CD8-positive, alpha-beta memory T cell (primary cell): Measurements from ENCODE around the gene KRABD2.
A peak's percentile ranks its signal among the peaks of the same experiment; 100 is the strongest.

Source experiments
- CTCF ChIA-PET: fragments of 350-600 bp; sonication (Branson Sonifier 250); formaldehyde crosslinking; loops from one replicate; lab custom pipeline; 2021; ENCODE audit warnings: antibody characterized with exemption; lab: Charles Lee
- POLR2A ChIA-PET: fragments of 350-600 bp; sonication (Branson Sonifier 250); formaldehyde crosslinking; loops from one replicate; lab custom pipeline; 2021; ENCODE audit warnings: antibody characterized with exemption; lab: Charles Lee
- DNase-seq, 5 donors: peaks; one replicate each; pipeline versions ENCODE4 v3.0.0 to v3.0.0-alpha.2; 2020 to 2022; ENCODE audit warnings: mixed read lengths in 1 of 5
- H3K27ac ChIP-seq: one replicate; pipeline ENCODE4 v1.7.0; 2013; ENCODE audit warnings: low read depth, mild to moderate bottlenecking, low read length, moderate library complexity
- H3K27me3 ChIP-seq: 2 replicates; pipeline ENCODE4 v1.7.0; 2013; ENCODE audit warnings: low read length, mild to moderate bottlenecking; ENCODE audit not compliant: insufficient read depth, poor library complexity, severe bottlenecking
- H3K36me3 ChIP-seq: 2 replicates; pipeline ENCODE4 v1.7.0; 2013; ENCODE audit warnings: mild to moderate bottlenecking, low read length, moderate library complexity; ENCODE audit not compliant: insufficient read depth
- H3K4me1 ChIP-seq: 2 replicates; pipeline ENCODE4 v1.7.0; 2013; ENCODE audit warnings: mild to moderate bottlenecking, low read length, moderate library complexity; ENCODE audit not compliant: insufficient read depth
- H3K4me3 ChIP-seq: 2 replicates; pipeline ENCODE4 v1.7.0; 2013; ENCODE audit warnings: mild to moderate bottlenecking, low read length
- H3K9me3 ChIP-seq: 2 replicates; pipeline ENCODE4 v1.7.0; 2013; ENCODE audit warnings: mild to moderate bottlenecking, low read length
- H3K27ac Mint-ChIP-seq, 8 donors: one replicate each; pipeline ENCODE4 v1.8.0; 2020 to 2021; ENCODE audit warnings: mixed read lengths in 8 of 8, mild to moderate bottlenecking in 6 of 8, inconsistent platforms in 3 of 8, moderate library complexity in 3 of 8
- H3K27me3 Mint-ChIP-seq, 2 donors: one replicate each; pipeline ENCODE4 v1.8.0; 2020 to 2021; ENCODE audit warnings: mixed read lengths in 2 of 2, mild to moderate bottlenecking in 1 of 2, moderate library complexity in 1 of 2
- H3K36me3 Mint-ChIP-seq, 3 donors: one replicate each; pipeline ENCODE4 v1.8.0; 2020 to 2021; ENCODE audit warnings: mixed read lengths in 3 of 3, inconsistent platforms in 1 of 3, mild to moderate bottlenecking in 1 of 3
- H3K4me1 Mint-ChIP-seq, 3 donors: one replicate each; pipeline ENCODE4 v1.8.0; 2020 to 2021; ENCODE audit warnings: mixed read lengths in 3 of 3, inconsistent platforms in 1 of 3, mild to moderate bottlenecking in 1 of 3
- H3K4me3 Mint-ChIP-seq, 7 donors: one replicate each; pipeline ENCODE4 v1.8.0; 2020 to 2021; ENCODE audit warnings: mixed read lengths in 7 of 7, mild to moderate bottlenecking in 6 of 7, moderate library complexity in 4 of 7, inconsistent platforms in 2 of 7
- H3K9me3 Mint-ChIP-seq, 5 donors: one replicate each; pipeline ENCODE4 v1.8.0; 2020 to 2022; ENCODE audit warnings: mixed read lengths in 5 of 5, mild to moderate bottlenecking in 3 of 5, moderate library complexity in 2 of 5, inconsistent platforms in 1 of 5

Gene KRABD2

DNA sequence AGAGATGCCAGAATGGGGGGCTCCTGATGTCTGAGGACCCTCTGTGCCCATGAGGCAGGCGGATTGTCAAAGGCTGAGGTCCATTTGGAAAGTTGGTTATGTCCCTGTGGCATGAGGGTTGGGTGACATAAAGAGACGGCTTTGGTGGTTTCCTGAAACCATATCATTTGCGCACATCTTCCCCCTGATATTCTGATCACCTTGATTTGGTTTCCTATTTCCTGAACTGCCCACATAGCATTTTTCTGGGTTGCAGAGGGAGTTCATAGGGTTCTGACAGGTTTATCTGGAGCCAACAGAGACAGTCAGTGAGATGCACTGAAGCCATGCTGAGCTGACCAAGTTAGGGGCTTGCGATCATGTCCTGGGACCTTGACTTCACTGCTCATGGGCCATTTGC lies 36.8 kb upstream of the KRABD2 start:
- ChIA-PET CTCF (interaction anchor here (1.2 to 2.2 kb wide), 2 partner anchors 30 to 332 kb away, joined by 3 to 7 read pairs; no protein-coding TSS in a partner anchor), POLR2A (interaction anchor here (0.6 kb wide), 1 partner anchor 370 kb away, joined by 12 read pairs; no protein-coding TSS in a partner anchor)
- Histone ChIP-seq H3K27me3 (no peaks in the 10 kb centered on the region), H3K27ac (no peak overlapping the region), H3K4me1 (peaks cover 13% of the 10 kb centered on the region), H3K36me3 (no peaks in the 10 kb centered on the region), H3K9me3 (no peaks in the 10 kb centered on the region), H3K4me3 (no peak overlapping the region)
- DNase-seq = no peak
- Mint-ChIP-seq H3K27me3 (peaks cover 2 to 29% of the 10 kb centered on the region in 2 donors), H3K9me3 (no peaks in the 10 kb centered on the region), H3K36me3 (no peaks in the 10 kb centered on the region), H3K27ac (peak overlapping the region in 2 of 8 donors; percentile 26 to 29), H3K4me3 (no peak overlapping the region), H3K4me1 (peaks cover 9 to 19% (median 17%) of the 10 kb centered on the region in 3 donors)

DNA sequence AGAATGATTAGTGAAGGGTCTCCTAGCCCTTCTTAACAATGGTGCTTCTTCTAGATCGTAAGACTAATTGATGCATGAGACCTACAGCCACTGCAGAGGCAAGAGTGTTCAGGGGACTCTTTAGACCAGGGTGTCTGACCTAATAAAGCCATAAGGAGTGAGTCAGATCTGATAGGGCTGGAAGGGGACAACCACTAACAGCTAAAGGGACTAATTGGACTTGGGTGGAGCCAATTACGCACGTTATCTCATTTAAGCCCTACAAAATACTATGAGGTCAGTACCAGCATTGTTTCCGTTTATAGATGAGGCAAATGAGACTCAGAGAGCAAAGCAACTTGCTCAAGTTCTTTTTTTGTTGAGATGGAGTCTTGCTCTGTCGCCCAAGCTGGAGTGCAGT lies 35.6 kb upstream of the KRABD2 start:
- peaks cover 13% of the 10 kb centered on the region for H3K4me1 ChIP-seq
- ChIA-PET CTCF (interaction anchor here (2.2 kb wide), 1 partner anchor 333 kb away, joined by 7 read pairs; no protein-coding TSS in a partner anchor), POLR2A (no interaction called here)
- no peaks in the 10 kb centered on the region for H3K9me3 ChIP-seq
- Mint-ChIP-seq H3K4me1 (peaks cover 9 to 19% (median 17%) of the 10 kb centered on the region in 3 donors), H3K27me3 (peaks cover 2 to 20% of the 10 kb centered on the region in 2 donors), H3K27ac (no peak overlapping the region), H3K9me3 (no peaks in the 10 kb centered on the region), H3K36me3 (no peaks in the 10 kb centered on the region), H3K4me3 (no peak overlapping the region)
- no peaks in the 10 kb centered on the region for H3K36me3 ChIP-seq
- no peak overlapping the region for H3K4me3 ChIP-seq
- no peak overlapping the region for H3K27ac ChIP-seq
- H3K27me3 ChIP-seq = no peaks in the 10 kb centered on the region
- no peak for DNase-seq

DNA sequence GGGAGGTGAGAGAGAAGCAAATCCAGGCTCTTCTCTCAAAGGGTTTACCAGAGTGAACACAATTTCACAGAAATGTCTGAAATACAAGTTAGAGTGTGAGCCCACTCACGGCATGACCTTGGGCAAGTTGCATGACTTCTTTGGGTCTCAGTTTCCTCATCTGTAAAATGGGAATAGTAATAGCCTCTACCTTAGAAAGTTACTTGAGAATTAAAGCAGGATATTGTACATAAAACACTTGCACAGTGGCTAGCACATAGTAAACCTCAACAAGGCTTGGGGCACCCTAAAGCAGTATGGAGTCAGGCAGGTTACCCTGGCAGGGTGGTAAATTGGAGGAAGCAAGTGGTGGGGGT lies 34.4 kb upstream of the KRABD2 start:
- Histone ChIP-seq H3K27me3 (no peaks in the 10 kb centered on the region), H3K4me3 (no peak overlapping the region), H3K36me3 (no peaks in the 10 kb centered on the region), H3K4me1 (peaks cover 13% of the 10 kb centered on the region), H3K9me3 (no peaks in the 10 kb centered on the region), H3K27ac (no peak overlapping the region)
- H3K27ac Mint-ChIP-seq = no peak overlapping the region
- H3K27me3 Mint-ChIP-seq = peaks cover 4 to 13% of the 10 kb centered on the region in 2 donors
- no peaks in the 10 kb centered on the region for H3K9me3 Mint-ChIP-seq
- no peaks in the 10 kb centered on the region for H3K36me3 Mint-ChIP-seq
- CTCF ChIA-PET = interaction anchor here (0.7 to 3.1 kb wide), 9 partner anchors 16 to 339 kb away, joined by 3 to 16 read pairs (median 5); no protein-coding TSS in a partner anchor
- POLR2A ChIA-PET = no interaction called here
- H3K4me3 Mint-ChIP-seq = no peak overlapping the region
- DNase-seq = no peak
- peaks cover 9 to 19% (median 17%) of the 10 kb centered on the region in 3 donors for H3K4me1 Mint-ChIP-seq

GRCh38 chr17:8409966-8410882 lies 33.7 kb upstream of the KRABD2 start:
- Histone ChIP-seq H3K4me3 (no peak overlapping the region), H3K4me1 (peaks cover 13% of the 10 kb centered on the region), H3K27ac (no peak overlapping the region), H3K9me3 (no peaks in the 10 kb centered on the region), H3K27me3 (no peaks in the 10 kb centered on the region), H3K36me3 (no peaks in the 10 kb centered on the region)
- no peaks in the 10 kb centered on the region for H3K36me3 Mint-ChIP-seq
- DNase-seq = peak; percentile 61 to 82 (median 76)
- CTCF ChIA-PET = interaction anchor here (0.8 to 3.1 kb wide), 15 partner anchors 10 to 593 kb away, joined by 3 to 16 read pairs (median 4); partner anchors contain the start of gene NDEL1
- peaks cover 4 to 15% of the 10 kb centered on the region in 2 donors for H3K27me3 Mint-ChIP-seq
- H3K9me3 Mint-ChIP-seq = no peaks in the 10 kb centered on the region
- H3K27ac Mint-ChIP-seq = peak overlapping the region in 1 of 8 donors; percentile 3
- POLR2A ChIA-PET = no interaction called here
- peak overlapping the region in 1 of 7 donors; percentile 8 for H3K4me3 Mint-ChIP-seq
- peaks cover 9 to 19% (median 17%) of the 10 kb centered on the region in 3 donors for H3K4me1 Mint-ChIP-seq

GRCh38 chr17:8408371-8408770 lies 31.9 kb upstream of the KRABD2 start:
- H3K27me3 ChIP-seq = no peaks in the 10 kb centered on the region
- H3K27ac ChIP-seq = no peak overlapping the region
- no peaks in the 10 kb centered on the region for H3K9me3 ChIP-seq
- peaks cover 10% of the 10 kb centered on the region for H3K4me1 ChIP-seq
- H3K9me3 Mint-ChIP-seq = no peaks in the 10 kb centered on the region
- no peak overlapping the region for H3K4me3 Mint-ChIP-seq
- POLR2A ChIA-PET = no interaction called here
- no peaks in the 10 kb centered on the region for H3K36me3 ChIP-seq
- no peak overlapping the region for H3K27ac Mint-ChIP-seq
- CTCF ChIA-PET = interaction anchor here (0.7 to 3.1 kb wide), 2 partner anchors 13 to 338 kb away, joined by 3 to 16 read pairs; no protein-coding TSS in a partner anchor
- peaks cover 2 to 19% of the 10 kb centered on the region in 2 donors for H3K27me3 Mint-ChIP-seq
- no peaks in the 10 kb centered on the region for H3K36me3 Mint-ChIP-seq
- H3K4me3 ChIP-seq = no peak overlapping the region
- no peak for DNase-seq
- peaks cover 6 to 16% (median 13%) of the 10 kb centered on the region in 3 donors for H3K4me1 Mint-ChIP-seq

- Mint-ChIP-seq H3K27me3 (peaks cover 7 to 37% of the 10 kb centered on the region in 2 donors), H3K9me3 (no peaks in the 10 kb centered on the region), H3K4me1 (peaks cover 2 to 8% (median 5%) of the 10 kb centered on the region in 3 donors), H3K36me3 (no peaks in the 10 kb centered on the region), H3K4me3 (no peak overlapping the region), H3K27ac (peak overlapping the region in 1 of 8 donors; percentile 43)
- peaks cover 6% of the 10 kb centered on the region for H3K4me1 ChIP-seq
- no peak for DNase-seq
- H3K36me3 ChIP-seq = no peaks in the 10 kb centered on the region
- CTCF ChIA-PET = no interaction called here
- H3K9me3 ChIP-seq = no peaks in the 10 kb centered on the region
- no peak overlapping the region for H3K27ac ChIP-seq
- no peak overlapping the region for H3K4me3 ChIP-seq
- H3K27me3 ChIP-seq = no peaks in the 10 kb centered on the region
- POLR2A ChIA-PET = no interaction called here
Observed at GRCh38 chr17:8406174-8406573, 29.7 kb upstream of the KRABD2 start.

- H3K36me3 Mint-ChIP-seq = no peaks in the 10 kb centered on the region
- ChIA-PET CTCF (no interaction called here), POLR2A (no interaction called here)
- Histone ChIP-seq H3K4me3 (no peak overlapping the region), H3K27me3 (peaks cover 4% of the 10 kb centered on the region), H3K36me3 (no peaks in the 10 kb centered on the region), H3K27ac (no peak overlapping the region), H3K4me1 (peaks cover 4% of the 10 kb centered on the region), H3K9me3 (no peaks in the 10 kb centered on the region)
- DNase-seq = no peak
- no peak overlapping the region for H3K27ac Mint-ChIP-seq
- no peaks in the 10 kb centered on the region for H3K9me3 Mint-ChIP-seq
- no peak overlapping the region for H3K4me3 Mint-ChIP-seq
- H3K27me3 Mint-ChIP-seq = peaks cover 10 to 44% of the 10 kb centered on the region in 2 donors
- peaks cover 2 to 7% (median 5%) of the 10 kb centered on the region in 3 donors for H3K4me1 Mint-ChIP-seq
Observed at GRCh38 chr17:8405499-8406016, 29.1 kb upstream of the KRABD2 start.
